Raji (cell line): ENCODE data around the gene ZBTB16.

Experiments
- POLR2A ChIP-seq: IDR thresholded peaks from 2 replicates; pipeline ENCODE4 v1.6.1; 2011; ENCODE audit warnings: low read depth, low read length, control low read depth; ENCODE audit not compliant: insufficient read depth

The ZBTB16 gene

GRCh38 chr11:114133548-114134329, 74.2 kb downstream of the ZBTB16 start:
- no peak for TF ChIP-seq POLR2A

DNA sequence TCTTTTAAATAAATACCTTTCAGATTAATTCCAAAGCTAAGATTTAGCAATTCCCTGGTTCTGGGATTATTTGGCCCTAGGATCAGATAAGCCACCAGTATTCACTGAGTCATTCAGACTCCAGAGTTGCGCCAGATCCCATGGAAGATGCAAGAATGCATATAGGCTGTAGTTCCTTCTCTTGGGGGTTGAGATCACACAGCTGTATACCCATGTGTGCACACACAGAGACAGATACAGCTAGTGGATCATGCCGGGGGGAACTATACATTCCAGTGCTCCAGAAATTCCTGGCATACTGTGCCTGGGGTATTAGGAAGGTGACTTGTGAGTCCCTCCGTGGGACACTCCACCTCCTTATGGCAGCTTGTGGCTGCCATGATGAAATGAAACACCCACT, 75.4 kb downstream of the ZBTB16 start:
- no peak for TF ChIP-seq POLR2A

- no peak for TF ChIP-seq POLR2A
Observed at GRCh38 chr11:114135737-114136151, 76.2 kb downstream of the ZBTB16 start.

DNA sequence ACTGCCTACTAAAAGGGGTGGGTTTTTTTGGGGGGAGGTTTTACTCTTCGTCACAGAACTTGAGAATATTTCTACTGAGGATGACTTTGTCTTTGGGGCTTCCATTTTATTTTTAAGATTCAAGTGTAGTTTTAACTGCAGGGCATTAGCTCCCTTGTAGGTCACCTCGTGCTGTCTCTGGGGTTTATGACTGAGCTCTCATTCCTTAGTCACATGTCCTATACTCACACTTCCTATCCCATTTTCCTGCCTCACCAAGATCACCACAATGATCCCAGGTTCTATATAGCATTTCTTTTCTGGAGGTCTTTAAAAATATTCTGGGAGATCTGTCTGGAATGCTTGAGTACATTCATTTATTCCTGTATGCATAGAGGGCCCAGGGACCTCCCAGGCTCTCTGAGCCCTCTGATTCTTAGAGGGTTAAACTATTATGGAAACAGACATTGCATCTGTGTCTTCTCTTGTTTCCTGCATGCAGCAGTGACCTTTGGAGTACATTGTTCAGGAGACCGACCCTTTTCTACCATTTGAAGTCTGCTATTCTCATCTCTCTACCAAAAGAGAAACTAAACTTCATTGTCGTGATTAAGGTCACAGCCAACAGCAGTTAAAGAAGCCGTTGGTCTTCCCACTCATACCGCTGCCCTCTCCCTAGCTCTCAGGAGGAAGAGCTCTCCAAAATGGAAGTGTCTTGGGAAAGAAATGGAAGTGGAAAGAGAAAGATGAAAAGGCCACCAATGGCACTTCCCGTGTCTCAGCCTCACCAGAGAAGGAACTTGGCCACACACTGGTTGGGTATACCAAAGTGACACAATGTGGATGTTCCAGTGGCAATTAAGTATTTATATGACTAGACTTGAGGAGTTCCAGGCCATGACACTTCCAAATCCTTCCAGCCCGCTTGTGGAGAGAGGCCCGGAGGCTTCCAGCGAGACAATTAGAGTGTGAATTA, 77.5 kb downstream of the ZBTB16 start:
- no peak for TF ChIP-seq POLR2A

DNA sequence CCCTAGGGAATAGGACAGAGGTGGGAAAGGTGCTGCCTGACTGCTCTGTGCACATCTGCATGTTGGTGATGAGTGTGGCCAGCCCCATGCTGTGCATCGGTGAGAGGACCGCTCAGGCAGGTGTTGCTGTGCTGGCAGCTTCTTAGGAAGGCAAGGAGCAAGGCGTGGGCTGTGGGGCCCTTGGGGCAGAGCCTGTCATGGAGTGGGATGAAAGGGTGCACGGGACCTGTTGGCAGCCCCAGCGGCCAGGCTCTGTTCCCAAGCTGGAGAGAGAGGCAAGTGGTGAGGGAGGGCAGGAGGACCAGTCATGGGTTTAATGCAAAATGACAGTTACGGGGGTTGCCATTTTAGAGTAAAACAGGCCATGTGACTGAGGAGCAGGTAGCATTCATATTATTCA, 78.3 kb downstream of the ZBTB16 start:
- TF ChIP-seq POLR2A: no peak

DNA sequence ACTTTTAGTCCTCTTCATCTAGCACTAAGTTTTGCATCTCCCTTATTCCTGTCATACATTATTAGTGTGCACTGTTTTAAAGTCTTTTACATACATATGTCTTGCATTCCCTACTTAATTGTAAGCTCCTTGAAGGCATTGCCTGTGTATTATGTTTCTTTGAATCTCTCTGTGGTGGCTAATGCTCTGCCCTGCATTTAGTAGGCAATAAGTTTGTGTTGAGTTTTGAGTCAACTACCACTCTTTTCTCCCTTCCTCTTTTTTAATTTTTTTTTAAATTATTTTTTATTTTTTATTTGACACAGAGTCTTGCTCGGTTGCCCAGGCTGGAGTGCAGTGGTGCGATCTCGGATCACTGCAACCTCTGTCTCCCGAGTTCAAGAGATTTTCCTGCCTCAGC, 78.9 kb downstream of the ZBTB16 start:
- no peak for TF ChIP-seq POLR2A

GRCh38 chr11:114140826-114141225, 81.3 kb downstream of the ZBTB16 start:
- TF ChIP-seq POLR2A: no peak

GRCh38 chr11:114141863-114142580, 82.5 kb downstream of the ZBTB16 start:
- no peak for TF ChIP-seq POLR2A

- no peak for TF ChIP-seq POLR2A
Observed at GRCh38 chr11:114142707-114143106, 83.2 kb downstream of the ZBTB16 start.

GRCh38 chr11:114145166-114145775, 85.8 kb downstream of the ZBTB16 start:
- TF ChIP-seq POLR2A: no peak

DNA sequence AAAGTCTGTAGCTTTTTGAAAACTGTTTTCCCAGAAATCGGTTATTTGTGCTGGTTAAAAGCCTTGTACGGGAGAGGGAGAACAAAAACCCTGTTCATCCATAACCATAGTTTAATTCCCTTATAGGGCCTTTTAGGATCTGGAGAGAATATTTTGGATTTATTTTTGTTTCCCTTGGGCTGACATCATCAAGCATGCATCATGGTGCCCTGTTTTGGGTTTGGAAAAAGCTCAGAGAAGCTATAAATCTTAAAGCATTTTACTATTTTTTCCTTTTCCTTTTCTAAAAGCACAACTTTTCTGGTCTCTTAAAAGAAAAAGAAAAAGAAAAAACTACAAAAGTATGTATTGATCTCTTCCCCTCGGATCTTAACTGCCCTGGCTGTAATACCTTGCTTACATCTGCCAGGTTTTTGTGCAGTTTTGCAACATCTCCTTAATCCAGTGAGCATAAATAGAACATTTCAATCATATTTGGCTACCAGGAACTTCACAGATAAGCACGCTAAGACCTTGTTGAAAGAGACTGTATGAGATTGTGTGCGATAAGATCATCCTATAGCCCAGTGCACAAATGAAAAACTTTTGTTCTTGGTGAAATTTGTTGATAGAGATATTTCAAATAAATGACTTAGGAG, 88.0 kb downstream of the ZBTB16 start:
- no peak for TF ChIP-seq POLR2A

GRCh38 chr11:114148013-114148382, 88.5 kb downstream of the ZBTB16 start:
- TF ChIP-seq POLR2A: no peak

GRCh38 chr11:114149689-114150407, 90.3 kb downstream of the ZBTB16 start:
- no peak for TF ChIP-seq POLR2A

DNA sequence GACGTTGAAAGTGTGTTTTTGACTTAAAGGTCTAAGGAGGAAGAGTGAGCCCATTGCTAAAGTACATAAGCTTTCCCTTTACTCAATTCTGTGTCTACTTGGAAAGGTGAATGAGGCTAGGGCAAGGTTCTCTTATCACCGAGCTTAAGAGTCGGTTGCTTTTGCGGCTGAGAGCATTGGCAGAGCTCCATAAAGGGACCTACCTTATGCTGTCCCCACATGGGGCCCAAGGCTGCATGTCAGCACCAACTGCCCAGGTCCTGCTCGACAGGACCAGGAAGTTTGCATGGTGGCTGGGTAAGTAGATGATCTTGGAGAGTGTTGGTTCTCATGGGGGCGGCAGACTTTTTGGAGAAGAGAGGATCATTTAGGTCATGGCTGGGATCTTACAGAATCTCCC, 91.2 kb downstream of the ZBTB16 start:
- no peak for TF ChIP-seq POLR2A

DNA sequence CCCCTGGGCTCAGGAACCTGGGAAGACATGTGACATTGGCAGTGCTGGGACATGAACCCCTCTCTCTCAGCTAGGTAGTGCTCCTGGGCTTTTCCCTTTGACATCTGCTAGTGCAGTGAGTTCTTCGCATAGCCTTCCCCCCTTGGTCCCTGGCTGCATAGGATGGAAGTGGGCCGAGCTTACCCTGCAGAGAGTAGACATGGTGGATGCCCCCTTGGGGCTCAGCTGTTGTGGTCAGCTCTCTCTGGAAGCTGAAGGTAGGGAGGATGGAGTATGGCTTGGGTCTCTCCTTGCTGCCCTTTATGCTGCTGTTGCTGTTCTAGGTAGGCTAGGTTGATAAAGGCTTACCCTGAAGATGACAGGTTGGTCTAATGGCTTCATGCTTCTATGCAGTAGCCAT, 92.1 kb downstream of the ZBTB16 start:
- TF ChIP-seq POLR2A: no peak
